Retina (tissue), 1 donor: ENCODE results near the gene NBPF26.
"Not testable (repeated sequence)": the region's sequence is repeated elsewhere in the genome, so short reads cannot be mapped to it uniquely, and the experiment has no call there.

Experiments used
- DNase-seq: peaks from one replicate; pipeline ENCODE4 v3.0.0-alpha.2; 2016

Gene NBPF26

GRCh38 chr1:120723715-120724402 is at the start of gene NBPF26:
Gene NBPF26, plus strand, starts transcription at chr1:120723945.
- peak; percentile 87 for DNase-seq

- not testable (repeated sequence) for DNase-seq
Measured at GRCh38 chr1:120680106-120680819, 43.5 kb upstream of the NBPF26 start.

DNA sequence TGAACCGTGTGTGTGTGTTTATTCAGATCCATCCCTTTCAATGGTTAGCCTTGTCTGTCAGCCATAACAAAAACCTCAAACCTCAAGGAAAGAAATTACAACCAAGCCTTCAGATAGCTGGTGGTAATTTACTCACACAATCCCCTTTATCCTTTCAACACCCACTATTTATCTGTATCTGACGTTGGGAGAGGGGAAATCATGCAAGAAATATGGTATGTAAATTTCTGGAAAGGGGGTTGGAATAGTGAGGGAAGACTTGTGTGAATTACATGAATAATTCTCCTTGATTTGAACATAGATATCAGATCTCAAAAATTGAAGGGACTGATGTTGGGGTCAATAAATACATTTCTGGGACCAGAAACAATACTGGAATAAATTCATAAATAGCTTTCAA is 42.8 kb upstream of the NBPF26 start:
- not testable (repeated sequence) for DNase-seq

- DNase-seq = not testable (repeated sequence)
Measured at GRCh38 chr1:120684397-120684796, 39.3 kb upstream of the NBPF26 start.

GRCh38 chr1:120685622-120686021 is 38.1 kb upstream of the NBPF26 start:
- DNase-seq = not testable (repeated sequence)

GRCh38 chr1:120687250-120687649 is 36.5 kb upstream of the NBPF26 start:
- DNase-seq = not testable (repeated sequence)

GRCh38 chr1:120700807-120701562 is 22.8 kb upstream of the NBPF26 start:
- DNase-seq = not testable (repeated sequence)

GRCh38 chr1:120723358-120723714 is 409 bp upstream of the NBPF26 start:
- not testable (repeated sequence) for DNase-seq

GRCh38 chr1:120724507-120724906 is 762 bp downstream of the NBPF26 start:
- not testable (repeated sequence) for DNase-seq

DNA sequence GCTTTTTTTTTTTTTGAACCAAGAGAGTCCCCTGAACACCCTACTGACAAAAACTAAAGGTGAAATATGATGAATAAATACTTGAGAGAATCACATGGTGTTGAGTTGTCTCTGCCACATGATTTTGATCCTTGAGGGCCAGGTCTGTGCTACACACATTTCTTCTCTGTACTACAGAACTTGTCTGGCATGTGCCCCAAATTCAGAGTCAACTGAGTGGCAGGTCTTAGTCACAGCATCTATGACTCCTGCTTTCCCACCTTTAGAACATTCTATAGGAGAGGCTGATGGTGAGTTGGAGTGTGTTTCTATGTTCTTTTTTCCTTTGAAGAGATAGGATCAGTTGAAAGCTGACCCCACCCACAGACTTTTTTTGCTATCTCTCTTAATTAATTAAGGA is 5.1 kb downstream of the NBPF26 start:
- DNase-seq = not testable (repeated sequence)

DNA sequence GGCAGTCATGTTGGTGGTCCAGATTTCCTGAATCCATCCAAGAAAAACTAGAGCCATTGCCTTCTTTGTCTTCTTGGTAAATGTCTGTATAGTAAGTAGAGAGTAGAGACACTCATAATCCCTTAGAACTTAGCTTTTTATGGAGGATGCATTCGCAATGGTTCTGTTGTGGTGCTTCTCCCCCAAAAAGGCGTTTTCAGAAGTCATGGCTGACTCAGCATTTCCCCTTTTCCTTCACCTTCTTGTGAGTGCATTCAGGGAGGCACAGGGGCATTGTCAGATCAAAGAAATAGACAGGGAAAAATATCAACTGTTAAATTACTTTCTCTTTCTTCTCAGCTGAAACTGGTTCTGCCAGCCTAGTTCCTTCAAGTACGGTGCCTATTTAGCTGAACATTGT is 45.3 kb downstream of the NBPF26 start:
- not testable (repeated sequence) for DNase-seq

GRCh38 chr1:120805452-120805851 is 81.7 kb downstream of the NBPF26 start:
- DNase-seq = not testable (repeated sequence)

DNA sequence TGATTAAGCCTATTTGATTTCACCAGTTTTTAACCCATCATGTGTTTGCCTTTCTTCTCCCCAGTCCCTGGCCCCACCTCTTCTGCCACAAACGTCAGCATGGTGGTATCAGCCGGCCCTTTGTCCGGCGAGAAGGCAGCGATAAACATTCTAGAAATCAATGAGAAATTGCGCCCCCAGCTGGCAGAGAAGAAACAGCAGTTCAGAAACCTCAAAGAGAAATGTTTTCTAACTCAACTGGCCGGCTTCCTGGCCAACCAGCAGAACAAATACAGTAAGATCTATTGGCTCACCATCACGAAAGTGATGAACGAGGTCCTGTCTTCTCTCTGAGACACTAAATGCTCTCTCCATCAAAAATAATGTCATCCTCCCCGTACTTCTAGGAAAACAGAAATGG is 88.1 kb downstream of the NBPF26 start:
- peak; percentile 19 for DNase-seq

GRCh38 chr1:120825051-120825450 is 101.3 kb downstream of the NBPF26 start:
- DNase-seq = not testable (repeated sequence)

GRCh38 chr1:120826623-120827022 is 102.9 kb downstream of the NBPF26 start:
- not testable (repeated sequence) for DNase-seq

DNA sequence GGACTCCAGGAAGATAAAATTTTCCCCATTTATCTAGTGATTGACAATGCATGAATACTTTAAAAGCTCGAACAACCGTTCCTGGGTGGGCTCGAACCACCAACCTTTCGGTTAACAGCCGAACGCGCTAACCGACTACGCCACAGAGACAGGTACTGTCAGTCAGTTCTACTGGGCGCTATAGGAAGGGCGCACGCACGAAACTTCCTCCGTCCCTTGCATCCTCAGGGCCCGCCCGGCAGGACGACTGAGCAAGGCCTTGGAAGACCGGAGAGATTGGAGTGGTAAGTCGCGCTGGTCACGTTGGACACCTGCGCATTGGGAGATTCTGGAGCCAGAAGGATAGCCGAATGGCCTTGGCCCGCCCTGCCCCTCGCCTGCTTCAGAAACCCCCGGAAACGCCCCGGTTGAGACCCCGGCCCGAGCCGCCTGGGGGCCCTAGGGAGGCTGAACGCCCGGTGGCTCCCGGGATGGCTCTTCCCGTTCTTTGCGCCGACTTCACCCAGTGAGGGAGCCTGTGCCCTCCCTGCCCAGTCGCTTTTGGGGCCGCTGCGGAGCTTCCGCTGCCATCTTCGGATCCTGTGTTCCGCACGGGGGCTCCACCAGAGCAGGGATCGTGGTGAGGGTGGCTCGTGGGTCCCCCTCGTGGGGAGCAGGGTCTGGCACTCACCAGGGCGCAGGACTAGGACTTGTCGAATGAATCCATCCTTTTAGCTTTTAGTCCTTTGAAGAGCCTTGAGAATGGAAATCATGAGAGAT is 120.6 kb downstream of the NBPF26 start:
- peak; percentile 57 for DNase-seq

DNA sequence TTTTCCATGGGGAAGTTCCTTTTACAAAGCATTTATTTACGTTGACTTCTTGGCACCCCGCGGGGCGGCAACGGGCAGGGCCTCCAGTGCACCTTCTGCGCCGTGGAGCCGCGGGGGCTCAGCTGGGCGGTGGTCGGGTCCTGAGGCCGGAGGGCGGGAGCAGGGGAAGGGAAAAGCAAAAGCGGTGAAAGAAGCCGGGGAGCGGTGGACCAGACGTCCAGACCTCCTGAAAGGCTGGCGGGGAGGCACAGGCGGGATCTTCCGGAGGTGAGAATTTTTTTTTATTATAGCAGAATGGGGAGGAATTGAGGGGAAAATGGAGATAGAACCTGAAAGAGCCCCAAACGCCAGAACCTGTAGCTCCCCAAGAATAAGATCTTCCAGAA is 121.2 kb downstream of the NBPF26 start:
- not testable (repeated sequence) for DNase-seq

DNA sequence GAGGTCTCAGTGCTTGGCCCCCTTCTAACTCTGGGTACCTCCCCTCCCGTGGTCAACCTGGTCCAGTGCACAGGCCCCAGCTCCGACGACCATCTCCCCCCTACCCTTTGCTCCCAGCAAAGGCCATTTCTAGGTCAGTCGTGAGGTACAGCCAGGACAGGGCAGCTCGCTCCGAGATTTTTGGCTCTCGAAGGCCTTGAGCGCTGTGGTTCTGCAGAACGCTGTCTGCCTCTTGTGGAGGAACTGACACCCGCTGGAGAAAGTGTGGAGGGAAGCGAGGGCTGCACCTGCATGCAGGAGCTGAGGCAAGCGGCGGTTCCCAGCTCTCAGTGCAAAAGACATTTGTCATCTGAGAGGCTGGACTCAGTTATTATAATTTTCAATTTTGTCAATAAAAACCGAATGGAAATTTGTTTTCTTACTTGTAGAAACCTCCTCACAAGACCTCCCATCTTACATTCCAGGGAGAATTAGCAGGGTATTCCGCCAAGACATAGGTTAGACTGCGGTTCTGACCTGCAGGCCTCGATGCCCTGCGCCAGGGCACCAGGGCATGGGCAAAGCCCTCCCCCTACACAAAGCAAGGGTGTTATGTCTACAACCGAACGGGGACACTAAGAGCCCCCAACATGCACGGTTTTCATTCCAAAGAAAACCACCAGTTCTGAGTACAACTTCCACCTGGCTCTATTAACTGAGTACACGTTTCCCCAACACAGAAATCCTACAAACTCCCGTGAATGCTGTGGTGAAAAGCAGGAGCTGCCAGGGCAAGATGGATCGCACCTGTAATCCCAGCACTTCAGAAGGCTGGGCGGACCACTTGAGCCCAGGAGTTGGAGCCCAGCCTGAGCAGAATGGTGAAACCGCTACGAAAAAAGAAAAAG is 125.9 kb downstream of the NBPF26 start:
- peak; percentile 4 for DNase-seq

DNA sequence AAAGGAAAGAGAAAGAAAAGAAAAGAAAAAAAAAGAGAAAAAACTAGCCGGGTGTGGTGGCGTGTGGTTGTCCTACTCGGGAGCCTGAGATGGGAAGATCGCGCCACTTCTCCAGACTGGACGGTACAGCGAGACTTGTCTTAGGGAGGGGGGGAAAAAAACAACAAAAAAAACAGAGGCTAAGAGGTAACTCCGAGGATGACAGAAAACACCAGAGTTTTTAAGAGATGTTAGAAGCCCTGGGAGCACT is 126.5 kb downstream of the NBPF26 start:
- DNase-seq = peak; percentile 49

DNA sequence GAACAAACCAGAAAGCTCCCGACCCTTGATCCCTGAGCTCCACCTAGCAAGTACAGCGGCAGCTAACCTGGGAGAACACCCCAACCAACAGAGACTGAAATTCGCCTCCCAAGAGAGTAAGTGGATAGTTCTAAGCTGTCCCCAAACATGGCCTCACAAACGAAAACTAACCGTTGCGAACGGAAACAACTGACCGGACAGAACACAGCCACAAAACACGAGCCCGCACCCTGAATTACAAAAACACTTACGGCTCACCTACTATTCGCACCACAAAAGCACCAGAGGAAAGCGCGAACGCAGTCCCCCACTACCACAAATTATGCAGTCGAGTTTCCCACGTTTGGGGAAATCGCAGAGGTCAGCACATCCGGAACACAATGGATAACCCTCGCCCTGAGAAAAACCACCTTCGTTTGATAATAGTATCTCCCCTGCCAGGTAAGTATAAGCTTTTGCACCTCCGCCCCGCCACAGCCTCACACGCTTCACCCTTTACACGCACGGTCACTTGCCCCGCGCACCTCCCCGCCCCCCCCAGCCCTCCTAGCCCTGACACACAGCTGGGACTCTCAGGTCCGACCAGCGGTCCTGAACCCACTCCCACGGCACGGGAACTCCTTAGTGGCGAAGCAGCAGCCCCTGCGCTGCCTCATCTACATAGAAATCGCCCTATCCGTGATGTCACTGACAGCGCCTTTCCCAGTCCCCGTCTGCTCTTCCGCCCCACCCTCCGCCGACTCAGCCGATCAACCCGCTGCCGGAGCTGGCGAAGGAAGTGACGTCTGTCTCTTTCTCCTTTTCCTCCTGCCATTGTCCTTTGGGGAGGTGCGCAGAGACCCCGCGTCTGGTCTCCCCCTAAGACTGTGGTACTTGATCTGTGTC is 127.0 kb downstream of the NBPF26 start:
- peak; percentile 86 for DNase-seq

DNA sequence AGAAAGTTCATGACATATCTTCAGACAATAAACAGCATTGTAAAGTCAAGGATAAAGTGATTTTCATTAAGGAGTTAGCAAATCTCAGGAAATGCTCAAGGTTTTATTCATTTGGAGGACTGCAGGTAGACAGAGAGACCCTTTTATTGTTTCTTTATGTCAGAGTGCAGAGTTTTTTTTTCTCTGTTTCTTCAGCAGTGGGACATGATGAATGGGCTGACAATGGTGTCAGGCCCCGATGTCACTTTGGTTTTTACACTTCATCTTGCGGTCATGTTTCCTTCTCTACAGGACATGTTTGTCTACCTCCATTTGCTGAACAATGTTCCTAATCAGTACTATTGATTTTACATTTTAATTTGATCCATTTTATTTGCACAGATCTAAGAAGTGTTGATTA is 134.4 kb downstream of the NBPF26 start:
- DNase-seq = not testable (repeated sequence)
